ENCODE data around the gene DHH.

DHH gene

GRCh38 chr12:49039421-49040363, 54.9 kb downstream of the DHH start:
- Mint-ChIP-seq H3K27ac (no peak overlapping the region), H3K36me3 (peaks cover 3% of the 10 kb centered on the region), H3K4me1 (ENCODE audit: low read depth) (peaks cover 4% of the 10 kb centered on the region), H3K4me3 (no peak overlapping the region), H3K9me3 (ENCODE audit: low read depth) (no peaks in the 10 kb centered on the region), H3K27me3 (no peaks in the 10 kb centered on the region)

DNA sequence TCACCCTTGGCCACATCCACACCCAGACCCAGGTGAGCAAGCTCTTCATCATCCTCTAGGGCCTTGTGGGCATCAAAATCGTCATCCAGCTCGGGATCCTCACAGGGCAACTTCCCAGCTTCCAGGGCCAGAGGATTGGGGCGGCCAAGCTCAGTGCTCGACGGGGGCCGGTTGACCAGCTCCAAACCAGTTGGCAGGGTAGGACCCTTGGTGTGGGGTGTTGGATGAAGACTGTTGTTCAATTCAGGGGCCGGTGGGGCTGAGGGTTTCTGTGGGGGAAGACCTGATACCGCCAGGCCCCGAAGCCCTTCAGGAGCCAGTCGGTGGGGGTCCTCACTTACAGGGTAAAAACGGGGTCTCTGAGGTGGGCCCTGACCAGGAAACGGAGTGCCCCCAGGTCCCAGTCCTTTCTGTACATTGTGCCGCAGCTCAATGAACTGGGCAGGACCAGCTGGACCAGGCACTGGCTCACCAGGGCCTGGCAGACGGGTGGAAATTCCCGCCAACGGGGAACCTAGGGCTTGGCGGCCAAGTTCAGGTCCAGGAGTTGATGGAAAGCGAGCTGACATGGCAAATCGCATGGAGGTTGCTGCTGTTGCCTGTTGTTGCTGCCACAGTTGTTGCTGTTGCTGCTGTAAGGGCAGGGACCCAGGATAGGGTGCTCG, 56.2 kb downstream of the DHH start:
- Mint-ChIP-seq H3K9me3 (ENCODE audit: low read depth) (no peaks in the 10 kb centered on the region), H3K36me3 (no peaks in the 10 kb centered on the region), H3K4me1 (ENCODE audit: low read depth) (no peaks in the 10 kb centered on the region), H3K4me3 (no peak overlapping the region), H3K27ac (no peak overlapping the region), H3K27me3 (no peaks in the 10 kb centered on the region)

DNA sequence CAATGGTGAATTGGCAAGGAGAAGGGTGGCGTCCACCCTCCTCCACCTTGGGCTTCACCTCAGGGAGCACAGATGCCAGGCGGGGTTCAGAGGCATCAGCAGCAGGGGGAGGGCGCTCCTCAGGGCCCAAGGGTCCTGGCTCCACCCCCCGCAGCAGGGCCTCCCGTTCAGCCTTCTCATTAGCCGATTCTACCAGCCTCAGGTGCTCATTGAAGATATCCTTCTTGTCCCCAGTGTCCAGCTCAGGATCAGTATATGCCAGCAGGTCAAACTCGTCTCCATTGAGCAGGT, 56.7 kb downstream of the DHH start:
- H3K4me1 Mint-ChIP-seq (ENCODE audit: low read depth), result no peaks in the 10 kb centered on the region
- no peaks in the 10 kb centered on the region for H3K36me3 Mint-ChIP-seq
- no peaks in the 10 kb centered on the region for H3K9me3 Mint-ChIP-seq (ENCODE audit: low read depth)
- H3K27me3 Mint-ChIP-seq, result no peaks in the 10 kb centered on the region
- no peak overlapping the region for H3K27ac Mint-ChIP-seq
- H3K4me3 Mint-ChIP-seq, result no peak overlapping the region

DNA sequence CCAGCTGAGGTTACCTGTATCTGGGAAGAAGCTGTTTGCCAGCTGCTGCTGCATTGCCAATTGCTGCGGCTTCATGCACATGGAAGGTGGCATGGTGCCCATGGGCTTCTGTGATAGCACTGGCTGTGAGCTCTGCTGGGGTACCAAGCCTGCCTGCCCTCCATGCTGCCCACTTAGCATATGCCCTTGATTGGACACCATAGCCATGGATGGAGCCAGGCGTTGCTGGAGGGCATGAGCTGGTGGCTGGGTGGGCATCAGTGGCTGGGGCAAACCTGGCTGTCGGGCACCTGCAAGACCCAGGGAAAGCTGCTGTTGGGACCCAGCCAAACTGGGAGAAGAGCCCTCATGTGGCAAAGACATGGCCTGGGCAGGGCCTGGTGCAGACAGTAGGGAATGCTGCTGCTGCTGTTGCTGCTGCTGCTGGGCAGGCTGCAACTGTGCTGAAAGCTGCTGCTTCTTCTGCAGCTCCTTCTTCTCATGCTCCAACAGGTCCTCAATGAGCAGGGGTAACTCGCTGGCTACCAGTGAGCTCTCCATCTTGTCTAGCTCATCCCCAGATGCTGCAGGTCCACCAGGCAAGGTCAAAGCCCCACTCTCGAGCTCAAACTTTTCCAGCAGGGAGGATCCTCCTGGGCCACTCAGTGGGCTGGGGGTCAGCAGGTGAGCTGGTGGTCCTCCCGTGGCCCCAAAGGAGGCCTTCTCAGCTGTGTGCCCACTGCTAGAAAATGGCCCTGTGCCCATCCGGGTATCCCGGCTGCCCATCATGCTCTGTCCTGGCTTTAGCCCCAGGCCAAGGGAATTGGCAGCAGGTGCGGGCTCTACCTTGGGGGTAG, 57.3 kb downstream of the DHH start:
- H3K4me3 Mint-ChIP-seq, result no peak overlapping the region
- H3K27ac Mint-ChIP-seq, result no peak overlapping the region
- H3K9me3 Mint-ChIP-seq (ENCODE audit: low read depth), result no peaks in the 10 kb centered on the region
- no peaks in the 10 kb centered on the region for H3K4me1 Mint-ChIP-seq (ENCODE audit: low read depth)
- no peaks in the 10 kb centered on the region for H3K36me3 Mint-ChIP-seq
- H3K27me3 Mint-ChIP-seq, result no peaks in the 10 kb centered on the region

All from activated naive CD8-positive, alpha-beta T cell (primary cell).